ENCODE results near the gene TBX1. TPM values are rescaled to one million over a fixed set of nuclear protein-coding genes. Genes with fewer than 3 reads are reported as not detected.
A peak's percentile ranks its signal among the peaks of the same experiment; 100 is the strongest.

The TBX1 gene
- total RNA-seq, 1 experiment from 2014 or later, result 0.10 TPM

DNA sequence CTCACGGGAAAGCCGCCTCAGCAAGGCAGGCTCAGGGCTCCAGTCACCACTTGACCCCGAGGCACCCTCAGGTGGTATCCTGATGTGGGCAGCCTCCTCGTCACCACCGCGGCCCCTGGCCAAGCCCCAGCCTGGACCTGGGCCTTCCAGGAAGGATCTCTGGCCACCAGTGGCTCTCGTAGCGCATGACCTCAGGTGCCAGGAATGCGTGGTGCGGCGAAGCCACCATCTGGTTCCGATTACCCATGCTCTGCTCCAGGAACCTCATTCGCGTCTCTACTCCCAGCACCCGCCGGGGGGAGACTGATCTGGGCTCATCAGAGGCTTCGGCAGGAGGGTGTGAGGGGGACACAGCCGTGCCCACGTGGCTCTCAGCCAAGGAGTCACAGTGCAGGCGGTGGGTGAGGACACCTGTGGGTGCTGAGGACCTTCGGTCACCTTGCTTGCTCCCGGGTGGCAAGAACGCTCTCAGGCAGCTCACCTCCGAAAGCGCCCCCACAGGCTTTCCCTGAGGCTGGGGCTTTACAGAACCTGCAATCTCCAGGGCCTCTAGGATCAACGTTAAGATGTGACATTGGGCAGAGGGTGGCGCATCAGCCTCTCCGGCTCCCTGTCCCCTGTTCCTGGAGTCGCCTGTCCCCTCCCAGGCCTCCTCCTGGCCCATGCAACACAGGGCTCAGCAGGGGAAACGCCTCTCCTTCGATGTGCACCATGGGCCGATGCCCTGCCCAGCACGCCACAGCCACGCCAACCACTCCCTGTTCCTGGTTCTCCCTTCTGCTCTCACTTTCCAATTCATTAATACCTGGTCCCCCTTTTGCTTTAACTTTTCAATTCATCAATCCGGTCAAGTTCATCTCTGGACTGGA lies 39.0 kb downstream of the TBX1 start:
- peak; percentile 96 for DNase-seq (ENCODE audit: low read depth)

DNA sequence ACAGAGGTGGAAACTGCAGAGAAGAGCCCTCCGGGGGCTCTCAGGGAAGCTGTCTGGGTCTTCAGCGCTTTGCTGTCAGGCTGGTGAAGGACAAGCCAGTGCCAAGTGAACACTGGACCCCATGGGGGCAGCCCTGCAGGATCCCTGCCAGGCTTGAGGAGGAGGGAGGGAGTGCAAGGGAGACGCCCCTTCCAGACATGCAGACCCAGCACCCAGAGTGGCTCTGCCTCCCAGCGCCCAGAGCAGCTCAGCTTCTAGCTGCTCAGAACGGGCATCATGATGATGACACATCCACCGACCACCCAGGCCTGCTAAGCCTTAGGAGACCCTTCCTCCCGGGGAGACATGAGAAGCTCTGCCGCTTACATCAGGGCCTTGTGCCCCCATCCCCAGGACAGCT lies 39.7 kb downstream of the TBX1 start:
- DNase-seq (ENCODE audit: low read depth), result no peak

DNA sequence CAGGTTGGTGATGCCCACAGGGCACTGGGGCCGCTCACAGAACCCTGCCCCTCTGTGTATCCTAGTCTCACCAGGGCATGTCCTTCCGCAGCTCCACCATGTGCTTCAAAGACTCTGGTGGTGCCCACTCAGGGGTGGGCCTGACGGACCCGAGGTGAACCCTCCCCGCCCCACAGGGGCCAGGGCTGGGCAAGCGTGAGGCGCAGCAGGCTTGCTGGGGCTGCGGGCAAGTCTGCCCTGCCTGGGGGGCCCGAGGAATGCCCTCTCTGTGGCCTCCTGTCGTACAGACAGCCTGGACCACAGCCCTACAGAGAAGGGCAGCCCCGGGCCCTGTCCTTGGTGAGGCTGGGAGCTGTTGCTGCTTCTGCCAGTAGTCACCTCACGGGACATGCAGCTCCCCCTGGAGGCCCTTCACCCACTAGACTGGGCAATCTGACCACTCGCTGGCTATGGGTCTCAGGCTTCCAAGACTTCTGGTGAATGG lies 40.2 kb downstream of the TBX1 start:
- DNase-seq (ENCODE audit: low read depth), result peak; percentile 37

DNA sequence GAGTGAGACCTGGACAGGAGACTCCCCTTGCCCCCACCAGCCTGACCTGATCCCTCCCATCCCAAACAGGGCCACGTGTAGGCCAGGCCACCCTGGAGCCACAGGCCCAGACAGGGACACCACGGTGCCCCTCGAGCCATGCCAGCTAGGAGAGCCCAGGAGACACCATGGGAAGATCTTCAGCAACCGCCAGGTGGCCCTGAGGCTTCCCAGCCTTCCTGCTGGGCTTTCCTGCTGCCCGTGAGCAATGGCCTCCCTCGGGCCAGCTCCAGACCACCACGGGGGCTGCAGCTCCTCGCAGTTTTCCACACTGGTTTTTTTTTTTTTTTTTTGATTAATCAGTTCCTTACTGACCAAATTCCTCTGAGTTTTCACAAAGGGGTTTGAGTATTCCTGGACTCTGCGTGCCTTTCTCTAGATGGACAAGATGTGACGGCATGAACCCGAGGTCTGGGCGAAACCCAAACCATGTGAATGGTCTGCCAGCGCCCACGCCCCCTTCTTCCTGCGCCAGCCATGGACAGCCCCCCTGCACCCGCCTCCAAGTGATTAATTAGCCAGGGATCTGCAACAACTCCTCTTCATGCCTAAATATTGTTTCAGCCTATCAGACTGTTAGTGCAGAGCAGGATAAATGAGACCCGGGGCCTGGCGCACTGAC lies 40.9 kb downstream of the TBX1 start:
- DNase-seq (ENCODE audit: low read depth), result no peak

DNA sequence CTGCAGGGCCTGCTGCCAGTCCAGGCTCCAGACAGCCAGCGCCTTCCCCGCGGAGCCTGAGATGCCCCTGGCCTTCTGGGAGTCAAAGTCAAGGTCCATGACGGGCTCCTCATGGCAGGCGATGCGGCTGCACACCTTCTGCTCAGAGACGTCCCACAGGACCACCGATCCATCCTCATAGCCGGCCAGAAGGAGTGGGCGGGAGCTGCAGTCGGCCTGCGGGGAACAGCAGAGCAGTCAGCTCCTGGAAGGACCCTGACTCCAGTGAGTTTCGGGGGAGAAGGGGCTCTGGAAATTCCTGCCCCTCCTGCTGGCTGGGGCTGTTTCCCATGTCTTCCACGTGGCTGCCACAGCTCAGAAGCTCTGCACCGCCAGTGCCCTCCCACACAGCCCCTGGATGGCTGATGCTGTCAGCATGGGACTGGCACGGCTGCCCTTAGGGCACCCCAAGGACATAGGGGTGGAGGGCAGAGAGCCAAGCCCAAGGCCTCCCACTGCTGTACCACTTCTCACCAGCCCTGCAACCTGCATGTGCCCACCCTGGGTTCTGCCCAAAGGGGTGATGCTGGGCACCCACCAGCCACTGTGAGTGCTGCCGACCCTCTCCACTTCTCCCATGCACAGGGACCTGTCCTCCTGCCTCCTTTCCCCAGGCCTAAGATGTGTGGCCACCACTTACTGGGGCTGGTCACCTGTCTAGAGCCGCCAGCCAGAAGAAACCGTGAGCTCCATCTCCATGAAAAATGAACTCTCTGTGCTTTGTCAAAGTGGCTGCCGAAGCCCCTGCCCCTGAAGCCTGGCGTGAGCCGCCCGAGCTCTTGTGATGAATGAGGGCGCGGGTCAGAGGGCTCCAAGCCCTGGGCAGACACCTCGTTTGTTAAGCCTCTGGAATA lies 41.7 kb downstream of the TBX1 start:
- DNase-seq (ENCODE audit: low read depth), result no peak

DNA sequence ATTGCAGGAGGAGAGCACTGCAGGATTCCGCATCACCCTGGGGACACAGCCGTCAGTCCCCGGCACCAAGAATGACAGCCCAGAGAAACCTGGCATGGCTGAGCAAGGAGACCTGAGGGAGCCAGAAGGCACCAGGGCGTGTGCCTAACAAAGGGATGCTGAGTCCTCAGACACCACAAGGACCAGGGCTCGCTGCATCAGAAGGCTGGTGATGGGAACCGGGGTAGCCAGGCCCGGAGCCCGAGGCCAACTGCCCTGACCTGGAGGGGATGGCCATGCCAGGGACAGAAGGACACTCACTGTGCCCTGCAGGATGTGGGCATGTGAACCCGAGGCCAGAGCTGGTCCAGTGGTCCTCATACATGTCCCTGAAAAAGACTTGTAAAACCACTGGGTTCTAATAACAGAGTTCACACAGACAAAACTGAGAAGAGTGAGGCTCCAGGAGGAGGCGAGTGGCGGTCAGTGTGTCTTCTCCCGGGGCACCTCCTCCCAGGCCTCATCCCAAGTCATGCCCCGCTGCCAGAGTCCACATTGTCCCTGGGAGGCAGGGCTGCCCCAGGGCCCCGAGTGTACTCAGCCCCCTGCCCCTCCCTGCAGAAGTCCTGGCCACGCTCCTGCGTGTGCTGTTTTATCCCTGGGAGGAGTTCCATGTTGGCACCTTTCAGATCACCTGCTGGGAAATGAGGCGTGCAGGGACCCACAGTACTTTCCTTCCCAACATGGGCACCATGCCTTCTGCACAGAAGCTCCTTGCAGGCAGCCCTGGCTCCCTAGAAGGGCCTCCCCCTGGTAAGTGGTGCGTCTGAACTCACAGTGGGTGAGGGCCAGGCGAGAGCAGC lies 42.5 kb downstream of the TBX1 start:
- DNase-seq (ENCODE audit: low read depth), result no peak

DNA sequence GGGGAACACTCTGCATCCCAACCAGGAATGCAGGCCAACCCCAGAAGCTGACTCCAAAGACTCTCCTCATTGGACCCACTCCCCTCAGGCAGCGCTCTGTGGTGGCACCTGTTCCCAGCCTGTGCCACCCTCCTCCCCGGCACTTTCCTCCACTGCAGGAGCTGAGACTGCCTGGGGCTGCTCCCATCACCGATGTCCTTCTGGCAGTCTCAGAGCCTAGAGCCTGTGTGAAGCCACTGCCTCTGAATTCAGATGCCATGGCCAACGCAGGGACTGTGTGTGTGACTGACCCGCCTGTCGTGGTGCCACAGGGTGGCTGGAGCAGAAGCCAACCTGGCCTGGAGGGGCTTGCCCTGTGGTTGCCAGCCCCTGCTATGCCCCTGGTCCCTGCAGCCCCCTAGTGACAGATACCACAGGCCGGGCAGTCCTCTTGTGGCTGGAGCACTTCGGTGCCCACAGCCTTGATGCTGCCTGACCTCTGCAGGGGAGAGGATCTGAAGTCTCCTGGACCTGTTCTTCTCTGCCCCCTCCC lies 43.2 kb downstream of the TBX1 start:
- DNase-seq (ENCODE audit: low read depth), result no peak

DNA sequence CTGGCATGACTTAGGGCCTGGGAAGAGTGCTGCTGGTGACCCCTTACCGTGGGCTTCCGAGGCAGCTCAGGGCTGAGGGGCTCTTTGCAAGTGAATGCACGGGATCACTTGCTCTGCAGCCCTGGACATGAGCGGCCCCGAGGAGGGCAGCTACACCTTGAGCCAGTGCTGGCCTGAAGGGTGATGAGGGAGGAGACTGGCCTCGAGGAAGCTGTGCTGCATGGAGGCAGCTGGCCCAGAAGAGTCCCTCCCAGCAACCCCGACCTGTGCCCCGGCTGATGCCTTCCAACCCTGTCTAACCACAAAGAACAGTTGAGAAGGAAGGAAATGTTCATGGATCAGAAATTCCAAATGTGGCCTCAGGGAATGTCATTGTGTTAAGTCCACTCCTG lies 45.2 kb downstream of the TBX1 start:
- peak; percentile 84 for DNase-seq (ENCODE audit: low read depth)

DNA sequence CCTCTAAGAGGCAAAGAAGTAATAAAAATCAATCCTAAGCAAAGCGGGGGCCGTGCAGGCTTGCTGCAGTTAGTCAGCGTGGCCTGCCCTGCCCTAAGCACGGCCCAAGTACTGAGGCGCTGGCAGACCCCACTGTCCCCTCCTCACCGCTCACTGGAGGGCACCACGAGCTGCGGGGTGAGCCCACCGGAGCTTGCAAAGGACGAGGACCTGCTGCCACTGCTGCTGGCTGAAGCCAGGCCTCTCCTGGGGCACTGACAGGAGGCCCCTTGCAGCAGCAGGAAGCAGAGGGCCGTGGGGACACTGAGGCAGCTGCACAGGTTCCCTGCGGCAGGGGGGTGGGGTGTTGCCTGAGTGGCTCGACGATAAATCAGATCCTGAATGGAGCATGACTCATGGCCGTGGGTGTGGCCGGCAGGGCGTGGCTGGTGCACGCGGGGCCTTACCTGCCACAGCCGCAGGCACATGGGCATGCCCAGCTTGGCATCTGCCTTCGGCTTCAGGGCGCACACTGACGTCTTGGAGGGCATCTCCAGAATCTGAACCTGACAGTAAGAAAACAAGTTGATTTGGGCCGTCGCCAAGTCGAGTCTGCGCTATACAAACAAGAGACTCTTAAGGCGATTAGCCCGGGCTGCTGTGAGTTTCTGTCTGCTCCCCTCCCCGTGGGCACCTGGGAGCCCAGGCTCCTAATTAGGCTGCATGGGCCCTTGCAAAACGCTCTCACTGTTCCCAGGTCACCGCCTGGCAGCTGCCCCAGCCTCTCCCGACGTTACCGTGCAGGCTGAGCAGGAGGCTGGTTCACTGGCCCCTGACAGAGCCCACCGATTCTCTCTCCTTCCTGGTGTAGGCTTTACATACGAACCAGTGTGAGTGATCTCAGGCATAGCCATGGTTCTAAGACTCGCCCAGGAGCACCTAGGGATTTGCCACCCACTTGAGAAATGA lies 45.9 kb downstream of the TBX1 start:
- peak; percentile 21 for DNase-seq (ENCODE audit: low read depth)

DNA sequence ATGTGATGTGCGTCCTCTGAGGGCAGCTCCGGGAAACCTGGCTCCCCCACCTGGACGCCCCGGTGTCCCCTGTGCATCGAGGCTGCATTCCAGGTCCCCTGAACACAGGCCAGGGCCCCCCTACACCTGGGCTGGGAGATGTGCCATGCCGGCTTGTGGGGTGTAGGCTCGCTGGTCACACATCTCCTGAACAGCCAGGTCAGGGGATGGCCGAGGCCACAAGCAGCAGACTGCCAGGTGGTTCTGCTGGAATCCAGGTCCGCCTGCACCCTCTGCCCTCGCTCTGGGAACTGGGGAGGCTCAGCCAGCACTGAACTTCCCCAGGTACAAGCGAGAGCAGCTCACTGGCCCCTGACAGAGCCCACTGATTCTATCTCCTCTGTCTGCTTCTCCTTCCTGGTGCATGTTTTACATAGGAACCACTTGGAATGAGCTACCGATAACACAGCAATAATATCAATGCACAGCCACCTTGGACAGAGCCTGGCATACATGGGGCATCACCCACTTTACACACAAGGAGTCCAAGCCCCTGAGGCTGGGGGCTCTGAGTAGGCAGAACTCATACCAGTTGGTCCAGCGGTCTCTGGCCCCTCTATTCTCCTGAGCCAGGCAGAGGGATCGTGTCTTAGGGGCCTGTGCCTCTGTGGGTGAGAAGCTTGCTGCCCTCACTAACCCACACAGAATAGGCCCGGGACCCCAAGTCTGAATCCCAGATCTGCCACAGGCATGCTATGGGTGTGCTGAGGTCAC lies 46.8 kb downstream of the TBX1 start:
- no peak for DNase-seq (ENCODE audit: low read depth)

DNA sequence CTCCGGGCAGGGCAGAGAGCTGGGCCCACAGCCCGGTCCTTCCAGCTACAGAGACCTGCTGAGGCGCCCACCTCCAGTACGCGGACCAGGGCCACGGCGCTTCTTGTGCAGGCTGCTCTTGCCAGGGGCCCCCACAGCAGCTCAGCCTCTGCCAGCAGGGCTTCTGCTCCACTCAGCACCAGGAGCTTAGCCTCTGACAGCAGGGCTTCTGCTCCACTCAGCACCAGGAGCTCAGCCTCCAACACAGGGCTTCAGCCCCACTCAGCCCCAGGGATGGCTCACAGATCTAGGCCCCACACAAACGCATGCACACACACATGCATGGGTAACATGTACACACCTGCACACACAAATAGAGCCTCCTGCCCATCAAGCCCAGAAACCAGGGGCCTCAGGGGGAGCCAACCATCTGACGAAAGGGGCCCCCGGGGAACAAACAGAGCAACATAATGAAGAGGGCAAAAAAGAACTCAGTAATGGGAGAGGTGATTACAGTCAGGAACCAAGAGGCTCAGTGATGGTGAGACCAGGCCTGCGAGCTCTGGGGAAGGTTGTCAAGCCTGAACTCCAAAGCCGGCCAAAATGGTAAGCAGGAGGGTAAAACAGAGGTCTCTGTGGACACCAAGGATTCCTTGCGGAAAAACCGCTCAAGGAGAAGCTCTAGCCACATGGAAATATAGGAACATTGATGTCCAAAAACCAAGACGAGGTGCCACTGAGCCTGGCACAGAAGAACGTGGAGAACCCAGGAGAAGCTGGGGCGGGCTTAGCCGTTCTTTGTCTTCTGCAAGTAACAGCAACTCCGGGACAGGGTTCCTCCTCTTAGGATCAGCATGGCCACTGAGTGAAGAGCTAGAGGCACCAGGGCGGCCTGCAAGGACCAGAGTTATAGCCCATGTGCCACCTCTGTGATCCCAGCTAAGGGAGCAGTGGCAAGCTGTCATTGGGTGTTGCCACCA lies 47.6 kb downstream of the TBX1 start:
- DNase-seq (ENCODE audit: low read depth), result no peak

DNA sequence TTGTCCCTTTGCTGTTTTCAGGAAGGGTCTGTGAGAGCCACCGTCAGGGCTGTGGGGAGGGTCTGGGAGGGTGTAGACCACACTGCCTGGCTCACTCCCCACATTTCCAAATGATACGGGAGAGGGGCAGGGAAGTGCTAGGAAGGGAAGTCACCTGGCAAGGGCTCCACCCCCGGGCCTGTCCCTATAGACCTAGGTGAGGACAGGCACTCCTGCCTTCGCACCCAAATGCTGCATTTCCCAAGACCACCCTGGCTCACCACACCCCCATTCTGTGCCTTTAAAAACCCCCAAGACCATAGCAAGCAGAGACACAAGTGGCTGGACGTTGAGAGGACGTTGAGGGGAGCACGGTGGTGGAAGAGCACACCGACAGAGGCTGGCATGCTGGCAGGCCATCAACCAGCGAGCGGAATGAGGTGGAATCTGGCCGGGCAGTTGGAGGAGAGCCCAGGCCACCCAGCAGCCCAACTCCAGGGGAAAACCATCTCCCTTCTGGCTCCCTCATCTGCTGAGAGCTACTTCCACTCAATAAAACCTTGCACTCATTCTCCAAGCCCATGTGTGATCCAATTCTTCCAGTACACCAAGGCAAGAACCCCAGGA lies 48.4 kb downstream of the TBX1 start:
- DNase-seq (ENCODE audit: low read depth), result no peak

DNA sequence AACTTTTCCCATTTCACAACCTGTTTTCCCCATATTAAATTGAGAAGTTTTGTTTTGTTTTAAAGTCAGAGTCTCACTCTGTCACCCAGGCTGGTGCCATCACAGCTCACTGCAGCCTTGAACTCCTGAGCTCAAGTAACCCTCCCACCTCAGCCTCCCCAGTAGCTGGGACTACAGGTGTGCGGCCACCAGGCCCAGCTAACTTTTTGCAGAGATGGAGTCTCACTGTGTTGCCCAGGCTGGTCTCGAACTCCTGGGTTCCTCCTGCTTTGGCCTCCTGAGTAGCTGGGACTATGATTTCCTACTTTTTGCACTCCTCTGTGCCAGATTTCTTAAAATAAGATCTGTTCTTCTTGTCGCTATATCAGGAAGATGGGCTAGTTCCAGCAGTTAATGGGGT lies 49.2 kb downstream of the TBX1 start:
- no peak for DNase-seq (ENCODE audit: low read depth)

DNA sequence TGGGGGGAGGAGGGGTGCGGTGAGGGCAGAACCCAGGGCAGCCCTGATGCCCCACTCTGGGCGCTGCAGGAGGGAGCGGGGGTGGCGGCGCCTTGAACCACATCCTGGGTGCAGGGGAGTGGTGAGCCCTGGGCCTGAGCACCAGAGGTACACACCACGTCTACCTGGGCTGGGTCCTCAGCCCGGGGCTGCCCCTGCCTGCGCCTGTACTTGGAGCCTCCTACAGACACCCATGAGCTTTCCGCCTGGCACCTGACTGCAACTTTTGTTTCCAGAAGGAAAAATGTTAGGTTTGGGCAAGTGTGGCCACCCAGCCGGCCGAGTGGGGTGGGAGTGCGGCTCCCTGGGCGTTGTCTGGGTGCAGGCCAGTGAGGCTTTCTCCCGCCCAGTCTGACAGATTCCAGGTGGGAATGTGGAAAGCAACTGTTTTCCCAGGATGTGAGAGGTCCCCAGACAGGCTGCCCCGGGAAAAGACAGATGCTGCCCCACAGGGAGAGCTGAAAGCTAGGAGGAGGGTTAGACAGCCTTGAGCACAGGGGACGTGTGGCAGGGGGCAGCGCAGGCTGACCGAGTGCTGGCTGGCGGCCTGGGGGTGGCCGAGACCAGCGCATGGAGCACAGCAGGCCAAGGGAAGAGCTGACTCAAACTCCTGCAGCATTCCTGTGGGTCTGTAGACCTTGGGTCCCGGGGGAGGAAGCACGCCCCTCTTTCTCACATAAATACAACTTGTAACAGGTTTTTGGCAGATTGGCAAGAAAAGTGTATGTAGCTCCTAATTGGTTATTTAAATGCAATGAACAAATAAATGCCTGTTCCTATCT lies 50.0 kb downstream of the TBX1 start:
- DNase-seq (ENCODE audit: low read depth), result peak; percentile 70

DNA sequence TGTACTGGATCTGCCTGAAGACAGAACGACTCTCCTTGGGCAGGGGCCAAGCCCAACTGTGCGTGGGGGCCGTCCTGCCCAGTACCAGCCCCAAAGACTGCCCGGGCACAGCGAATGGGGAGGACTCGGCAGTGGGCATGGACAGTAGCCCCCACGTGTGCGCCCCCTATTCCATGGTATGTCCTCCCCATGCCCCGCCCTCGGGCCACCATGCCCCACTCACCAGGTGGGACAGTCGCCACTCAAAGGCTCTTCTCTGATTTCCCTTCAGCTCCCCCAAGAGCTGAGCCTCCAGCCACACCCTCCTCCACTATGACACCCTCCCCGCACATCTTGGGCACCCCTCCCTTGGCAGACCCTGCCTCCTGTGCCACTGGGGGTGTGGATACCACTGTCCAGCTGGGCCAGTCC lies 50.6 kb downstream of the TBX1 start:
- DNase-seq (ENCODE audit: low read depth), result no peak

Measured in M059J (cell line).